ENCODE data around the gene ZNF408.

GRCh38 chr11:46675949-46676348 lies 24.9 kb upstream of the ZNF408 start:
- TF ChIP-seq CTCF (IDR thresholded peaks at IDR 0.05; ENCODE audit: insufficient read depth, low read length, poor library complexity, severe bottlenecking) (no peak), EZH2phosphoT487 (conservative IDR thresholded peaks at IDR 0.05; ENCODE audit: low read length) (no peak)

Measured in SU-DHL-6 (cell line).